SKM-1 (cell line): ENCODE measurements around the gene NCOA1.
"Not testable (repeated sequence)": the region's sequence is repeated elsewhere in the genome, so short reads cannot be mapped to it uniquely, and the experiment has no call there.

Experiments used
- DNase-seq: peaks from one replicate; lab custom pipeline; 2025; ENCODE audit not compliant: unreplicated experiment; lab: John Stamatoyannopoulos, UW

NCOA1 gene

DNA sequence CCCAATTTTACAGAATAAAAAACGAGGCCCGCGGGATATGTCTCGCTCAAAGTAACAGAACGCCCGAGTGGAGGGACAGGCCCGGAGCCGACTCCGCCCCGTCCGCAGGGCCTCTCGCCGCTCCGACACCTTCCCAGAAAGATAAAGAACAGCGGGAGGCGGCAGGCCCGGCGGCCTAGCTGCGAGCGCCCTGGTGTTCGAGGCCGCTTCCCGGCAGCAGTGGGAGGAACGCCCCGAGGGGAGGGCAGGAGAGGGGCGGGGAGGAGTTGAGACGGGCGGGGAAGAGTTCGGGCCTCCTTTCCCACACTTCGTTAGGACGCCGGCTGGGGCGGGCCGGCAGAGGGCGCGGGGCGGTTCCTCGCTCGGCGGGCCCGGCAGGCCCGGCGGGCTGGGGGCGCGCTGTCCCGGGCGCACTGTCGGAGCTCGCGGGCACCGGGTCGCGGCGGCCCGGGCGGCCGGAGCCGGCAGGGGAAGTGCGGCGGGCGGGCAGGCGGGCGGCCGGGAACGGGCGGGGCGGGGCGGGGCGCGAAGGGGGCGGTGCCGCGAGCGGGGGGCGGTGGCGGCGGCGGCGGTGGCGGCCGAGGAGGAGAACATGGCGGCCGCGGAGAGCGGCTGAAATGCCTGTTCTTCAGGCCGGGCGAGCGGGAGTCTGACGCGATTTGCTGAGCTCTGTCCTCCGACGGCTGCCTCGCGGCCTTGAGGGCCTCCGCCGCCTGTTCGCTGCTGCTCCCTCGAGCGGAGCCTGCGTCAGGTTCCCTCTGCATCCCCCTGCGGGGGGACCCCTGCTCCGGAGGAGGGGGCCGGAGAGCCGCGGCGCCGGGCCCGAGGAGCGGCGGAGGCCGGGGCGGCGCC, at the start of gene NCOA1:
Gene NCOA1, plus strand, starts transcription at position 565 of the 852 bp plus-strand sequence. CDS start 167,424 bp downstream, outside the sequence.
- peak; percentile 59 for DNase-seq

DNA sequence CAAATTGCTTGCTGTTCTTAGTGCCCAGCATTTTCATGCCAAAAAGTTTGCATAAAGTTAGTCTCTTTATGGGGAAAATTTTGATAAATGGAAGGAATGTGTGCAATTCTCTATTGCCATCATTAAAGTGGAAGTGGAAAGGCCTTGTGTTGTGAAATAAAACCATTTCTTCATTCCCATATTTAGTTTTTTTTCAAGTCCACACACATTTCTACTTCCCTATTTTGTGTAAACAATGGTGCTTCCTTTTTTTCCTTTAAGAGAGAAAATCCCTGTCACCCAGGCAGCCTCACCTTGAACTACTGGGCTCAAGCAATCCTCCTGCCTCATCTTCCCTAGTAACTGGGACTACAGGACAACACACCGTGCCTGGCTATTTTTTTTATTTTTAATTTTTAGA, 42.3 kb upstream of the NCOA1 start:
- DNase-seq, result peak; percentile 98

DNA sequence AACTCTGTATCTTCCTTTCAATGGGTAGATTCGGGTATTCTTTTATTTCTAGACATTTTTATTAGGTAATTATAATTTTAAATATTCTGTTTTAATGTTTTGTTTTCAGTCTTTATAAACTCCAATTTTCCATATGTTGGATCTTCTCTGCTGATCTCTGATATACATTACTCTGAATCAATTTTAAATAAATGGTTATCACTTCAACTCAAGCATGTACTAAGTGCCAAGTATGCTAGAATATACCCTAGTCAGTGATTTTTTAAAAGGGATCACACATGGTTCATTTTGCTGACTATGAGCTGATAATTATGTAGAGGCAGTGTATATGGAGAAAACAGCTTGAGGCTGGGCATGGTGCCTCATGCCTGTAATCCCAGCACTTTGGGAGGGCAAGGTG, 41.7 kb upstream of the NCOA1 start:
- DNase-seq, result no peak

DNA sequence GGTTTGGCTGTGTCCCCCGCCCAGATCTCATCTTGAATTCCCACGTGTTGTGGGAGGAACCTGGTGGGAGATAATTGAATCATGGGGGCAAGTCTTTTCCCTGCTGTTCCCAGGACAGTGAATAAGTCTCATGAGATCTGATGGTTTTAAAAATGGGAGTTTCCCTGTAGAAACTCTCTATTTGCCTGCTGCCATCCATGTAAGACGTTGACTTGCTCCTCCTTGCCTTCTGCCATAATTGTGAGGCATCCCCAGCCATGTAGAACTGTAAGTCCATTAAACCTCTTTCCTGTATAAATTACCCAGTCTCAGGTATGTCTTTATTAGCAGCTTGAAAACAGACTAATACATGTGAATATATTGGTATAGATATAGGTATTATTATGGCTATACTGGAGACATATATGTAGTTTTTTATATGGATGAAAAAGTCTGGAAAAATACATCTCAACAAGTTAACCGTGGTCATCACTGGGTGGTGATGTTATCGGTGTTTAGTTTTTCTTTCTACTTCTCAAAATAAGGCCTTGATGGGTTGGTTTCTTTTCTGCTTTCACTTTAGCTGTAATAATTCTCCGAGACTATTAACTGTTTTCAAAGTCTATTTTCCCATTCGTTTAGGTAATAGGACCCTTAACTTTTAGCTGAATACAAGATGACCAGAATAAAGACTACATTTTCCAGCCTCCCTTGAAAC, 39.1 kb upstream of the NCOA1 start:
- DNase-seq, result no peak

DNA sequence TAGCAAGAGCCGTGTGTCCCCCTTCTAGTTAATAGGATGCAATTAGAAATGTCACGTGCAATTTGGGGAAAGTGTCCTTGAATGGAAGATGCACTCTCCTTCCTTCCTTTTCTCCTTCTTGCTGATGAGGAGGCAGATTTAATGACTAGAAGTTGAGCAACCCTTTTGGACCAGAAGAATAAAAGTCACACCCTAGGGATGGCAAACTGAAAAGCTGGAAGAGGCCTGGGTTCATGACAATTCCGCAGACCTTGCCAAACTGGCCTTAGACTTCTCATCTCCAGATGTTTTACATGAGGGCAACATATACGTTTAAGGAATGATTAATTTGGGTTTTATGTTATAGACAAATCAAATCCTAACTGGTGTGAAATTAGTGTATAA, 38.6 kb upstream of the NCOA1 start:
- DNase-seq, result no peak

DNA sequence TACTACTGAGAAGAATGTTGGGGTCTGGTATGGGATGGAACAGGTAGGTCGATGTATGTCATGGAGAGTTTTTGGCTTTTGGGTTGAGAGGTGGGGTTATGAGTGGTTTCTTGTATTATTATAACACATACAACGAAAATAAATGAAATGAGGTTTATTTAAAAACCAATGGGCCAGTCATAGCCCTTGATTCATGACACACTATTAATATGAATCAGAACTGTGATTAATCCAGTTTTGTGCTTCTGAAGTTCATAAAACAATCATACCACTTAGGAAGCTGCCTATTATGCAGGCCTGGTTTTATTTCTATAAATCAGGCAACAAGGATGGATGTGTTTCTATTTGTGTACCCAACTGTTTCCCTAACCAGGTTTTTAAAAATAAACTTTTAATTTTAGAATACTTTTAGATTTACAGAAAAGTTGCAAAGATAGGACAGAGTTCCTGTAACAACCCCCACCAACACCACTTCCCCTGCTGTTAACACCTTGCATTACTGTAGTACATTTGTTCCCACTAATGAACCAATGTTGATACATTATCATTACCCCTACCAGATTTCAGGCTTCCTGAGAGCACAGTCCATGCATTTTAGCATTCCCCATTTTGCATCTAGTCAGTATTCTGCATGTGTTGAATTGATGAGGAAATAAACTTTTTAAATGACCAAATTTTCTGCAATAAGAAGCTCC, 37.5 kb upstream of the NCOA1 start:
- no peak for DNase-seq

DNA sequence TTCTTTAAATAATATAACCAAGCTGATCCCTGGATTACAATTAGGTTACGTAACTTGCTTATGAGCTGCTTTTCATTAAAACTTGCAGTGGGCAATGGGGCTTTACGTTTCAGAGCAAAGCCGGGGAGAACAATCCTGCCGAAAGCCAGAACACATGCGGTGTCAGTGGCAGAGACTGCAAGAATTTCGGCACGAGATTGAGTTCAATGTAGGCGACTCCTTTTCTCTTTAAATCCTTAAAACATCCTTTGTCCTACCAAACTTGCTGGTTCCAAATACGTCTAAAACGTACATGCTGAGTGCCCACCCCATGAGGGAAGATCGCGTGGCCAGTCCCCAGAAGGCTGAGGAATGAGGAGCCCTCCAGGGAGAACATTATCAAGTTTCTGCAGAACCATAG, 36.8 kb upstream of the NCOA1 start:
- no peak for DNase-seq

DNA sequence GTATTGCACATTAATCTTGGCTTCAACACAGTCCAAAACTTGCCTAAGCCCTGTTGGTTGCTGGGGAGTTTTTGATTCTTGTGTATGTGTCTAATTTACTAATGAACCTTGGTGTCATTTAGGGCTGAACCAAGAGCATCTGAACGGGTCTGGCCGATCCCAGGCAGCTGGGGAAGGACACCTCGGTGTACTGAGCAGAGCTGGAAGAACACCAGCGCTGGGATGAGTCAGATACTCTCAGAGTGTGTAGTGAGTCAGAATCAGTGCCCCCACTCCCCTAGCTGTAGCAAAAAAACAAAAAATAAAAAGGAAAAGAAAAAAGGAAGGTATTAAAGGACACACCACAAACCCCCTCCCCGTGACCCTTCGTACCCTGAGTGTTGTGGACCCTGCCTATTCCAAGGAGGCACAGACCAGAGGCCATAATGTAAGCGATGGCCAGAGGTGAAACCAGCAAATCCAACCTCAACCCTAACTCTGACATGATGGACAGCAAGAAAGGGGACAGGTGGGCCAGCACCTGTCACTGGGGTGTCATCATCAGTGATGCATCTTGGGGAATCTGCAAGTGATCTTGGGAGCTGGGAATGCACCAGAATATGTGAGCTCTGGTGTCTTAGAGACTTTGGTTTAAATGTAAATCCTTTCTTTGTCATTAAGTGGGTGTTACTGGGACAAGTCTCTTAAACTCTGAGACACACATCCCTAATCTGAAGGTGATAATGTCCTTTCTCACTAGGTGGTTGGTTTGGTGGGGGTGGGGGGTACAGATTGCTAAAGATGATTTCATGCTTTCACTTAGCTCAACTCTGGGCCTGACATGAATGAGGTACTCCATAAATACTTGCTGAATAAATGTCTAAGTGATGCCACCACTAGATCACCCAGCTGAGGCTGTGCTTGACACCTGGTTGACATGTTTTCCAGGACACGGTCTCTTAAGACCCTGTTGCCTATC, 34.2 kb upstream of the NCOA1 start:
- DNase-seq, result no peak

DNA sequence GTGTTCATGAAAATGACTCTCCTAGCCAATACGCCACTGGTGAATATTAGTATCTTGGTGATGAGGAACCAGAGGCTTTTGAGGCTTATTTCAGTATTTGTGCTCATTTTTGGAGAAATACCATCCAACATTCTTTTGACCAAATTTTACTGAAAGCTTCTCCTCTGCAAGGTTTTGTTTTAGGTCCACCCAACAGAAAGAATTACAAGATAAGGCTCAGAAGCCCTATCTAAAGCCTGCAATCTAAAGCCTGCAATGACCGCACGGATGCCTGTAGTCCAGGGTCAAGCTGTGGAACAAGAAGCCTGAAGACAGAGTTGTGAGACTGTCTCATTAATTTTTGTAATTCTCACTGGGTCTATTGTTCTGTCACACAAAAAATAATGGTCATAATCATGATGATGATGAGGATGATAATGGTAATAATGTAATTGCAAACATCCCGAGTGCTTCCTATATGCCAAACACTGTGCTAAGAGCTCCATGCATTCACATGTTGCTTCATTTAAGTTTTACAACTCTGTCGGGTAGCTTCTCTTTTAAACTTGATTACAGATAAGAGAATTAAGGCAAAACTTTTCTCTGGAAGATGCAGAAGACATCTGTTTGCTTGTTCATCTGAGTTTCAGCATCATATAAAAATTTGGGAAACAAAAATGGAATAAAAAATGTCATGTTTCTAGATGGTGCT, 33.2 kb upstream of the NCOA1 start:
- no peak for DNase-seq

DNA sequence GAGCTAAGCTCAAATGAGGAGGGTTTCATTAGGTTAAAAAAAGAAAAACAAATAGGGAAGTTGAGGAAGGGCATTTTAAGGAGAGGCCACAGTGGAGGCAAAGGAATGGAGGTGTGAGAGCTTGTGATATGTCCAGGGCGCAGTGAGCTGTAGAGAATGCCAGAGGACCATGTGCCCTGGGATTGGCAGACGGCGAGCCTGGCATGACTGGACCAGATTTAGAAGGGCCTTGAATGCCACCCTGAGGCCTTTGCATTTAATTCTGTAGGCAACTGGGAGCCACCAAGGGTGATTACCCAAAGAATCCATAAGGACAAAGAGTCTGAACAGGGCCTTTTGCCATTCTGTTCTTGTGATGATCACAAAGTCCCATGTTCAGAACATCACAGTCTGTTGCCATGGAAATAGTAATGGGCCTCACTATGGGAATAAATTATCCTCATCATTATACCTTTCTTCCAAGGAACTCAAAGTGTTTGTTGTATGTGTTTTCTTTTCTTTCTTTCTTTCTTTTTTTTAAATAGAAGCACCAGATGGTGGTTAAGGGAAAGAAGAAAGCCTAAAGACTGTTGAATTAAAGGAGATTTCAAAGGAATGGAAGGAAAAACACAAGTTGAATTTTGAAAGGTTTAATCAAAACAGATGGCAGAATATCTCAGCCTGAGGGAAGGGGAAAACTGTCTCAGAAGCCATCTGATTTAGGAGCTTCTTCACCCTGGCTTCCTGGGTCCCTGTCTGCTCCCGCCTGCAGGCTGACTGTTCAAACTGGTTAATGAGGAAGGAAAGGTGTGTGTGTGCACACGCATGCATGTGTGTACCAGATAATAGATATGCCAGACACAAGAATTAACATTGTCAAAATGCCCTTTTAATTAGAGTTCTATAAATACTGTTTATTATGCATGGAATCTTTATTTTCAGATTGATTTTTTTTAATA, 31.6 kb upstream of the NCOA1 start:
- DNase-seq, result no peak

DNA sequence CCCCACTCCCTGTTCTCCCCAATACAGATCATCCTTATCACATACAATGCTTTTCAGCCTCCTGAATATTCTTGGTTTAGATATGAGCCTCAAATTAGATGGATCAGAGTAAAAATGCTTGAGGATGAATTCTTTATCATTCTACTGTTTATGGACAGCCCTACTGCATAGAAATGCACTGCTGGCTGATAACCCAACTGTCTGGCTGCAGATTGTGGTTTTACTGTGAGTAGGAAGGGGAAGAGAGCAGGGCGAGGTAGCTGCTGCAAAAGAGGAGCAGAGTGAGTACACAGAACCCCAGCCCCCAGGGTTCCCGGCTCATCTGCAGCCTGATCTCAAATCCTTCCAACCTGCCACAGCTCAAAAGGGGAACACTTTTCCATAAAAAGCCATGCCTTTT, 29.4 kb upstream of the NCOA1 start:
- peak; percentile 44 for DNase-seq

DNA sequence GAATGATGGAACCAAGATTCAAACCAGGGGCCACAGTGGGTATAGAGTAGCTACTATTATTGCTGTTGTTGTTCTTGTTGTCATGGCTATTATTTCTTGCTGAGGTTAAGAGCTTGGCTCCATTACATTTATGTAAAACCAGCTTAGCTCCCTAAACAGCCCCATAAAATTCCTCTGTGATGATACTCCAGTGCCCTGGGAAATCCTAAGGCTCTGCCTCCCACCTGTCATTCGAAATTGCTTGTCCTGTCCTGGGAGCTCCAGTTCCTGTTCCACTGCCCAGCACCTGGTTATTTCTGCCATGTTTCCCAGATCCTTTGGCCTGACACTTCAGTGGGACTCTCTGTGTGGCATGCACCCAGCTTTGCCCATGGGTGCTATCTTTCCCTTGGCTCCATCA, 27.8 kb upstream of the NCOA1 start:
- DNase-seq, result no peak

DNA sequence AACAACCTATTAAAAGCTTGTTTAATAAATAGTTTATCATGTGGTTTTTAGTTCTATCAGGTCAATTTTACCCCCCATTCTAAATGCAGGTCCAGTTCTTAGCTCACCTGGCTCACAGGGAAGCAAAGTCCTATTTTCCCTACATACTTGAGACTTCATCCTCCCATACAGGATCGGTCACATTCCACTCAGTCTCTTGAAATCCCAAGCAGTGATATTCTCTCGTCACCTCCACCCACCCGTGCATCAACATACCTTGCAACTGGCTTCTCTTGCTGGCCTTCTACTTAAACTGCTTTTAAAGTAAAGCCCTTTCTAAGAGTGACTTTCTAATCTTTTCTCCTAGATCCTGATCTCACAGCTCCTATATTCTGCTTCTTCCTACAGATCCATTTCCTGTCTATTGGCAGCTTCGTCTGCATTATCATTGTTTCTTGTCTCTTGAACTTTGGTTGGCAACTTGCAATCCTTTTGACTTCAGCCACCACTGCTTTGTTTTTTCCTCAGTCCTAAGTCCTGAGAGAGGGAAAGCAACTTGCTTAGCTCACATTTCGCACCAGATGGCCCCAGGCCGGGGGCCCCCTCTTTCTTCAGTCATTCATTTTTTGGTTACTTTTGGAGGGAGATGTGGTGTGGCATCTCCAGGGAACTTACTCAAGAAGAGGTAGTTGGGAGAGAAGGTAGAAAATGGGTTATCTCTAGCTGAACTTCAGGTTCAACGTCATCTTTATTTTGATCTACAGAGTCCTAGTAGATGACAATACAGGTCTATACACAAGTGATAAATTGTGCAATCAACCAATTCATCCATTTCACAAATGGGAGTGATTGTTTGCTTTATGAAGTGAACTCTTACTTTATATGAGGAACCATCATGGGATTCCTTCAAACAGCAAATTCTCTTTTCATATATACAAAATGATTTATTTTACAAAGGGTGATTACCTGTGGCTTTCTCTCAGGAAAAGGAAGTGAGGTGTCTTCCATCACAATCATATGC, 23.9 kb upstream of the NCOA1 start:
- no peak for DNase-seq

DNA sequence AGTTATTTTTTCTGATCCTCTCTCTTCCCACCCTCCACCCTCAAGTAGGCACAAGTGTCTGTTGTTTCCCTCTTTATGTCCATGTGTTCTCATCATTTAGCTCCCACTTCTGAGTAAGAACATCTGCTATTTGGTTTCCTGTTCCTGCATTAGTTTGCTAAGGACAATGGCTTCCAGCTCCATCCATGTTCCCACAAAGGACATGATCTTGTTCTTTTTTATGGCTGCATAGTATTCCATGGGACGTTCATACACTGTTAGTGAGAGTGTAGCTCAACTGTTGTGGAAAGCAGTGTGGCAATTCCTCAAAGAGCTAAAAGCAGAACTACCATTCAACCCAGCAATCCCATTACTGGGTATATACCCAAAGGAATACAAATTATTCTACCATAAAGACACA, 22.6 kb upstream of the NCOA1 start:
- DNase-seq, result not testable (repeated sequence)

DNA sequence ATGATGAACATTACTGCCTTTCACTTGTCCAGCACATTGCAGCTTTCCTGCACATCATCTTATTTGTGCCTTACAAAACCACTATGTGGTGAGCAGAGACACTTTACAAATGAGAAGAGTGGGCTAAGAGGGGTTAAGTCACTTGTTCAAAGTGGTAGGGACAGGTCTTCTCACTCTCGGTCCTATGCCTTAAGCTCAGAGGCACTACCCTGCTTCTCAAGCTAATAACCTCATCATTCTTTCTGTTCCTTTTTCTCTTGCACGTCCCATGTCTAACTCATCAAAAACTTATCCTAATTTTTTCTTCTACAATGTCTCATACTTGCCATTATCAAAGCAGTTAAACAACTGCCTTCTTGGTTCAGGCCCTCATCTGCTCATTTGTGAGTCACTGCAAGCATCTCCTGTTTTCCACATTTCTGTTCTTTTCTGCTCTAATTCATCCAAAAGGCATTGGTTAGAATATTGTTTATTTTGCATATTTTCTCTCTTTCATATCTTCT, 21.9 kb upstream of the NCOA1 start:
- DNase-seq, result no peak

DNA sequence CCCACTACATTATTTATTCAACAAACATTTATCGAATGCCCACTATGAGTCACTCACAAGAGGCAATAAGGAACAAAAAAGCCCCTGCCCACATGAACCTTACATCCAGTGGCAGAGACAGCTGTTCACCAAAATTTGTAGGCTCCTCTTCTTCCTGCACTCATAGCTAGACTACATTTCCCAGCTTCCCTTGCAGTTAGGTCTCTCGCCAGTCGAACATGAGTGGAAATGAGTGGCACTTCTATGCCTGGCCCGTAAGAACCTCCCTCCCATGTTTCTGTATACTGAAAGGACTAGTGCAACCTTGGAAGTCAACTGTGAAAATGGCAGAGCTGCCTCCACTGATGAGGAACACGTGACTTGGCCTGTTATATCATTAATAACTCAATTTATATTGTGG, 19.4 kb upstream of the NCOA1 start:
- DNase-seq, result no peak

DNA sequence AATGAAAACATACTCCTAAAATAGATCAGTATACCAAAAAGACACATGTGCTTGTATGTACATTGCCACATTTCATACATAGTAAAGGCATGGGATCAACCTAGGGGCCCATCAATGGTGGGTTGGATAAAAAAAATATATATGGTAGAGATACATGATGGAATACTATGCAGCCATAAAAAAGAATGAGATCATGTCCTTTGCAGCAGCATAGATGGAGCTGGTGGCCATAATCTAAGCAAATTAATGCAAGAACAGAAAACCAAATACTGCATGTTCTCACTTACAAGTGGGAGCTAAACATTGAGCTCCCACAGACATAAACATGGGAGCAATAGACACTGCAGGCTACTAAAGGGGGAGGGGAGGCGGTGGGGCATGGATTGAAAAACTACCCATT, 18.6 kb upstream of the NCOA1 start:
- DNase-seq, result no peak

DNA sequence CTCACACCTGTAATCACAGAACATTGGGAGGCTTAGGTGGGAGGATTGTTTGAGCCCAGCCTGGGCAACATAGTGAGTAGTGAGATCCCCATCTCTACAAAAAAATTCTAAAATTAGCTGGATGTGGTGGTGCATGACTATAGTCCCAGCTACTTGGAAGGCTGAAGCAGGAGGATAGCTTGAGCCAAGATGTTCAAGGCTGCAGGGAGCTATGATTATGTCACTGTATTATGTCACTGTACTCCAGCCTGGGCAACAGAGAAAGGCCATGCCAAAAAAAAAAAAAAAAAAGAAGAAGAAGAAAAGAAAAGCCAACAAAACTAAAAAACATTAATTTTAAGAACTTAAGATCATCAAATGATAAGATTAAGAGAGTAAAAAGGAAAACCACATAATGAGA, 17.4 kb upstream of the NCOA1 start:
- DNase-seq, result no peak
